Peyer's patch (tissue), 4 donors: ENCODE results near the gene CAPN7. TPM values are rescaled to one million over a fixed set of nuclear protein-coding genes. Genes with fewer than 3 reads are reported as not detected.

Source experiments
- DNase-seq, 3 donors: peaks; one replicate each; pipeline ENCODE4 v3.0.0-alpha.2; 2017 to 2019
- H3K27ac ChIP-seq, 4 donors: fragments of 200-600 bp; sonication (generic); one replicate each; pipeline ENCODE4 v1.5.1; 2016 to 2019
- H3K27me3 ChIP-seq, 2 donors: fragments of 200-600 bp; sonication (generic); one replicate each; pipeline ENCODE4 v1.5.1; 2019
- H3K36me3 ChIP-seq, 3 donors: fragments of 200-600 bp; sonication (generic); one replicate each; pipeline ENCODE4 v1.5.1; 2016 to 2019
- H3K4me1 ChIP-seq, 4 donors: fragments of 200-600 bp; sonication (generic); one replicate each; pipeline ENCODE4 v1.5.1; 2016 to 2019
- H3K4me3 ChIP-seq, 4 donors: fragments of 200-600 bp; sonication (generic); 1 replicate in 3 of 4; 2 replicates in 1 of 4; pipeline ENCODE4 v1.5.1; 2016 to 2019; ENCODE audit warnings: mild to moderate bottlenecking in 1 of 4
- H3K9me3 ChIP-seq, 4 donors: fragments of 200-600 bp; sonication (generic); one replicate each; pipeline ENCODE4 v1.5.1; 2016 to 2019; ENCODE audit warnings: mild to moderate bottlenecking in 1 of 4
- CTCF ChIP-seq, 6 experiments: fragments of 450-650 bp in 4 of 6; fragments of 200-600 bp in 2 of 6; sonication (generic) in 1 of 6; IDR thresholded peaks; one replicate each; pipeline ENCODE4 v1.5.1; 2017 to 2019; ENCODE audit warnings: antibody characterized with exemption in 6 of 6, mild to moderate bottlenecking in 3 of 6, moderate library complexity in 1 of 6
- POLR2A ChIP-seq, 2 donors: fragments of 450-650 bp; IDR thresholded peaks; one replicate each; pipeline ENCODE4 v1.5.1; 2017; ENCODE audit warnings: antibody characterized with exemption in 2 of 2, mild to moderate bottlenecking in 2 of 2, moderate library complexity in 2 of 2
- total RNA-seq, 4 donors: library from RNA; depleted of rRNA; stranded (reverse); fragments of >200 nt; gene quantifications; one replicate each; pipeline ENCODE4 v1.1.0, GENCODE V29; 2016

Gene CAPN7
- total RNA-seq, 4 donors from 2014 or later, result 50.3 to 115 (median 69.3) TPM

DNA sequence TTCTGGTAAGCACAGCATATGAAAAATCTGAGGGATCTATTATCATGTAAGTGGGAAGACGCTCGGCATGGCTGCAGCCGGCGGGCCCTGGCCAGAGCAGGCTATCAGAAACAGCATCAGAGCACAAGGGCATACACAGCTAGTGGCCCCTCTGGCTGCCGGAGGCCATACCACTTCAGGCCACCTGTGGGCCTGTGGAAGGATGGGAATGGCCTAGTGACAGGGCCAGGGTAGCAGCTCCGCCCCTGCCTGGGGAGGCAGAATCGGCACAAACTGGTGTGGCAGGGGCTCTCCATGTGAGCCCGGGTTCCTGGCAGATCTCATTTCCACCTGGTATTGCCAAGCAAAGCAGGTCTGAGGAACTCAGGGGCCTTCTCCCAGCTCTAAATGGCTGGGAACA, 80.0 kb downstream of the CAPN7 start:
- no peak overlapping the region for H3K4me3 ChIP-seq
- H3K27ac ChIP-seq, result no peak overlapping the region
- H3K9me3 ChIP-seq, result no peaks in the 10 kb centered on the region
- no peaks in the 10 kb centered on the region for H3K36me3 ChIP-seq
- H3K27me3 ChIP-seq, result no peaks in the 10 kb centered on the region
- H3K4me1 ChIP-seq, result peaks cover 0 to 12% (median 3%) of the 10 kb centered on the region in 4 donors
- TF ChIP-seq CTCF (IDR thresholded peaks at IDR 0.05) (no peak), POLR2A (IDR thresholded peaks at IDR 0.05) (no peak)
- DNase-seq, result no peak

- H3K4me1 ChIP-seq, result peaks cover 3 to 22% (median 12%) of the 10 kb centered on the region in 4 donors
- no peaks in the 10 kb centered on the region for H3K36me3 ChIP-seq
- peak overlapping the region; percentile 32 to 69 (median 49) for H3K27ac ChIP-seq
- H3K27me3 ChIP-seq, result no peaks in the 10 kb centered on the region
- H3K4me3 ChIP-seq, result no peak overlapping the region
- no peaks in the 10 kb centered on the region for H3K9me3 ChIP-seq
- TF ChIP-seq POLR2A (IDR thresholded peaks at IDR 0.05), result no peak
- TF ChIP-seq CTCF (IDR thresholded peaks at IDR 0.05), result no peak
- DNase-seq, result peak in 1 of 3 donors; percentile 74
These were observed 81.7 kb downstream of the CAPN7 start for GRCh38 chr3:15287565-15288330.

GRCh38 chr3:15288331-15289035, 82.4 kb downstream of the CAPN7 start:
- no peaks in the 10 kb centered on the region for H3K9me3 ChIP-seq
- peaks cover 7 to 24% (median 18%) of the 10 kb centered on the region in 4 donors for H3K4me1 ChIP-seq
- H3K4me3 ChIP-seq, result no peak overlapping the region
- H3K27ac ChIP-seq, result peak overlapping the region in 3 of 4 donors; percentile 43 to 63 (median 53)
- DNase-seq, result no peak
- TF ChIP-seq CTCF (IDR thresholded peaks at IDR 0.05) (no peak), POLR2A (IDR thresholded peaks at IDR 0.05) (no peak)
- H3K27me3 ChIP-seq, result no peaks in the 10 kb centered on the region
- H3K36me3 ChIP-seq, result no peaks in the 10 kb centered on the region

DNA sequence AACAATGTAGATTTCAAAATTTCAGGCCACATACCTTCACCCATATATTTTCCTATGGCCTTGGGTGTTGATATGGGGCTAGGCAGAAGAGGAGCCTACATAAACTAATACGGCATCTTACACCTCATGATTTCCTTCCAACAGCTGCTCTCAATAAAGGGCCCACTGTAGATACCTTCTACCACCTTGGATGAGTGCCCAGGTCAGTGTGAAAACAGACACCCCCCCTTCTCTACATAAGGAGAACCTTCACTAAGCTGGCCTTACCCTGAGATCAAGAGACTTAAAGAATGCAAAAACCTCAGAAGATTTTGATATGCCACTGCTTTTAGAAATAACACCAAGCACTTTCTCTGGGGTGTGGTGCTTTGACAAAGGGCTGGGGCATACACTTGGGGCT, 83.6 kb downstream of the CAPN7 start:
- no peak for DNase-seq
- Histone ChIP-seq H3K27ac (peak overlapping the region in 1 of 4 donors; percentile 69), H3K36me3 (no peaks in the 10 kb centered on the region), H3K4me3 (no peak overlapping the region), H3K4me1 (peaks cover 7 to 24% (median 13%) of the 10 kb centered on the region in 4 donors), H3K9me3 (no peaks in the 10 kb centered on the region), H3K27me3 (no peaks in the 10 kb centered on the region)
- no peak for TF ChIP-seq CTCF (IDR thresholded peaks at IDR 0.05)
- TF ChIP-seq POLR2A (IDR thresholded peaks at IDR 0.05), result no peak

GRCh38 chr3:15290736-15291135, 84.7 kb downstream of the CAPN7 start:
- DNase-seq, result no peak
- no peaks in the 10 kb centered on the region for H3K9me3 ChIP-seq
- H3K36me3 ChIP-seq, result no peaks in the 10 kb centered on the region
- H3K4me1 ChIP-seq, result peaks cover 7 to 31% (median 13%) of the 10 kb centered on the region in 4 donors
- peak overlapping the region in 2 of 4 donors; percentile 45 to 69 for H3K27ac ChIP-seq
- no peaks in the 10 kb centered on the region for H3K27me3 ChIP-seq
- TF ChIP-seq CTCF (IDR thresholded peaks at IDR 0.05), result no peak
- no peak for TF ChIP-seq POLR2A (IDR thresholded peaks at IDR 0.05)
- H3K4me3 ChIP-seq, result no peak overlapping the region
